IMR-90 (cell line): ENCODE results near the gene SMG5. TPM values are rescaled to one million over a fixed set of nuclear protein-coding genes. Genes with fewer than 3 reads are reported as not detected.

Experiments used
- ATAC-seq: fragments of 200-7000 bp; cut with Tn5 transposase; 2 replicates; pipeline ENCODE4 v1.9.1; 2020; ENCODE audit warnings: low read depth, mild to moderate bottlenecking, moderate library complexity
- BruUV-seq: library from RNA; stranded (reverse); fragments of 400-500 nt; replicated peaks from 2 replicates; lab custom pipeline; 2021; lab: Mats Ljungman, UMichigan
- CTCF ChIA-PET: fragments of 300-600 bp; formaldehyde crosslinking; extraction: SDS; loops from one replicate; lab custom pipeline; 2021; ENCODE audit warnings: antibody characterized with exemption; lab: Yijun Ruan, JAX
- POLR2A ChIA-PET: fragments of 300-600 bp; sonication (Branson Sonifier 250); formaldehyde crosslinking; loops from one replicate; lab custom pipeline; 2022; ENCODE audit warnings: antibody characterized with exemption; ENCODE audit not compliant: unreplicated experiment; lab: Charles Lee
- DNase-seq: peaks from one replicate; pipeline ENCODE4 v3.0.0; 2013
- H2AFZ ChIP-seq: replicated peaks from 2 replicates; pipeline ENCODE3; 2013; ENCODE audit warnings: low read length, mild to moderate bottlenecking; ENCODE audit not compliant: poor library complexity
- H2AK5ac ChIP-seq: 2 replicates; pipeline ENCODE4 v1.6.1; 2013; ENCODE audit warnings: low read depth, low read length, inconsistent platforms
- H2AK9ac ChIP-seq: replicated peaks from 2 replicates; pipeline ENCODE3; 2013; ENCODE audit warnings: mild to moderate bottlenecking, low read depth, low read length, moderate library complexity; ENCODE audit not compliant: poor library complexity
- H2BK120ac ChIP-seq: 2 replicates; pipeline ENCODE4 v1.6.1; 2013; ENCODE audit warnings: low read depth, low read length, inconsistent platforms
- H2BK15ac ChIP-seq: 3 replicates; pipeline ENCODE4 v1.6.1; 2013; ENCODE audit warnings: low read depth, low read length, inconsistent platforms
- H2BK20ac ChIP-seq: 2 replicates; pipeline ENCODE4 v1.6.1; 2013; ENCODE audit warnings: low read depth, mild to moderate bottlenecking, inconsistent platforms, low read length, moderate library complexity
- H2BK5ac ChIP-seq: 2 replicates; pipeline ENCODE4 v1.6.1; 2013; ENCODE audit warnings: mild to moderate bottlenecking, low read depth, low read length, inconsistent platforms; ENCODE audit not compliant: poor library complexity, severe bottlenecking
- H3K14ac ChIP-seq: replicated peaks from 2 replicates; pipeline ENCODE4 v1.6.1; 2013; ENCODE audit warnings: low read depth, low read length, inconsistent platforms
- H3K18ac ChIP-seq: 2 replicates; pipeline ENCODE4 v1.6.1; 2013; ENCODE audit warnings: low read depth, low read length, control low read depth
- H3K23ac ChIP-seq: 2 replicates; pipeline ENCODE4 v1.6.1; 2013; ENCODE audit warnings: low read depth, low read length, inconsistent platforms
- H3K27ac ChIP-seq: 2 replicates; pipeline ENCODE4 v1.5.1; 2013; ENCODE audit warnings: mild to moderate bottlenecking, control low read depth, low read length; ENCODE audit not compliant: insufficient read depth
- H3K27me3 ChIP-seq: 2 replicates; pipeline ENCODE4 v1.6.1; 2013; ENCODE audit warnings: low read length; ENCODE audit not compliant: control insufficient read depth, insufficient read depth
- H3K36me3 ChIP-seq: 2 replicates; pipeline ENCODE4 v1.6.1; 2013; ENCODE audit warnings: low read length, mixed read lengths; ENCODE audit not compliant: control insufficient read depth, insufficient read depth
- H3K4ac ChIP-seq: 2 replicates; pipeline ENCODE4 v1.6.1; 2013; ENCODE audit warnings: low read depth, low read length, inconsistent platforms
- H3K4me1 ChIP-seq: 2 replicates; pipeline ENCODE4 v1.6.1; 2013; ENCODE audit warnings: low read length, mixed read lengths; ENCODE audit not compliant: control insufficient read depth, insufficient read depth
- H3K4me2 ChIP-seq: 2 replicates; pipeline ENCODE4 v1.6.1; 2013; ENCODE audit warnings: low read depth, mild to moderate bottlenecking, control low read depth, low read length, moderate library complexity
- H3K4me3 ChIP-seq: 2 replicates; pipeline ENCODE4 v1.5.1; 2013; ENCODE audit warnings: low read depth, mild to moderate bottlenecking, control low read depth, low read length, moderate library complexity; ENCODE audit not compliant: insufficient read depth
- H3K56ac ChIP-seq: 2 replicates; pipeline ENCODE4 v1.6.1; 2013; ENCODE audit warnings: low read length, inconsistent platforms; ENCODE audit not compliant: insufficient read depth; ENCODE audit errors: extremely low read depth
- H3K79me1 ChIP-seq, 2 experiments: 2 replicates each; pipeline ENCODE4 v1.6.1; 2013; ENCODE audit warnings: low read length in 2 of 2, inconsistent platforms in 1 of 2, low read depth in 1 of 2
- H3K9ac ChIP-seq: 2 replicates; pipeline ENCODE4 v1.6.1; 2013; ENCODE audit warnings: low read depth, low read length, control low read depth
- H3K9me1 ChIP-seq: 2 replicates; pipeline ENCODE4 v1.6.1; 2013; ENCODE audit warnings: low read length, inconsistent platforms; ENCODE audit not compliant: insufficient read depth
- H3K9me3 ChIP-seq: 2 replicates; pipeline ENCODE4 v1.6.1; 2013; ENCODE audit warnings: low read length; ENCODE audit not compliant: control insufficient read depth, insufficient read depth
- H4K20me1 ChIP-seq: 2 replicates; pipeline ENCODE4 v1.6.1; 2013; ENCODE audit warnings: low read length, inconsistent platforms; ENCODE audit not compliant: insufficient read depth
- H4K5ac ChIP-seq: 2 replicates; pipeline ENCODE4 v1.6.1; 2013; ENCODE audit warnings: mild to moderate bottlenecking, low read depth, low read length, control low read depth
- H4K8ac ChIP-seq, 2 experiments: 2 replicates each; pipeline ENCODE4 v1.6.1; 2013; ENCODE audit warnings: low read depth in 2 of 2, low read length in 2 of 2, control low read depth in 1 of 2, inconsistent platforms in 1 of 2
- H4K91ac ChIP-seq: 2 replicates; pipeline ENCODE4 v1.6.1; 2013; ENCODE audit warnings: low read depth, low read length, inconsistent platforms; ENCODE audit not compliant: insufficient read depth
- MAZ ChIP-seq: IDR thresholded peaks from 2 replicates; pipeline ENCODE4 v1.6.1; 2012; ENCODE audit warnings: low read depth, mild to moderate bottlenecking, low read length, improper control_type of control experiment, moderate library complexity, borderline replicate concordance
- MXI1 ChIP-seq: IDR thresholded peaks from 2 replicates; pipeline ENCODE4 v1.6.1; 2012; ENCODE audit warnings: low read depth, mild to moderate bottlenecking, low read length, moderate library complexity, borderline replicate concordance
- WGBS, 2 experiments: methylation state at CpG; one replicate each; pipeline versions ENCODE4 v1.1.5 to v1.1.7; 2013; ENCODE audit warnings: missing lambda C conversion rate in 2 of 2; ENCODE audit not compliant: insufficient read length in 1 of 2; ENCODE audit errors: extremely low coverage in 2 of 2; 5-methylcytosine and 5-hydroxymethylcytosine counted together
- dilution Hi-C: fragments of 300-500 bp; cut with HindIII; formaldehyde crosslinking; loops from one replicate; pipeline ENCODE4 v1.14.3; 2018; ENCODE audit warnings: low sequenced_read_pairs; ENCODE audit not compliant: unreplicated experiment
- in situ Hi-C: fragments of 300-500 bp; cut with MboI; formaldehyde crosslinking; loops from 3 replicates; pipeline ENCODE4 v1.14.3; 2019; ENCODE audit warnings: low sequenced_read_pairs, inconsistent platforms, mixed read lengths
- intact Hi-C: fragments of 100-400 bp; cut with micrococcal nuclease; formaldehyde crosslinking; loops from 2 replicates; pipeline ENCODE4 v1.10.0; 2022
- polyA plus RNA-seq, 3 experiments: library from polyadenylated mRNA; depleted of rRNA; stranded (reverse); fragments of >200 nt; gene quantifications; 2 replicates each; pipeline ENCODE4 v1.2.3, GENCODE V29; 2012; ENCODE audit warnings: low replicate concordance in 1 of 3
- total RNA-seq: library from RNA; depleted of rRNA; stranded (reverse); fragments of >200 nt; gene quantifications from 2 replicates; pipeline ENCODE4 v1.2.3, GENCODE V29; 2012

Gene SMG5
- total and polyA plus RNA-seq, 2 of the 4 experiments (the other 2 are of a cell fraction): 34.7 to 37.3 TPM

- H3K56ac ChIP-seq: no peak overlapping the region
- no peaks in the 10 kb centered on the region for H3K9me3 ChIP-seq
- H3K4ac ChIP-seq: no peak overlapping the region
- no peak overlapping the region for H3K14ac ChIP-seq
- H2BK5ac ChIP-seq: no peak overlapping the region
- no peak overlapping the region for H2BK120ac ChIP-seq
- no peak overlapping the region for H3K9ac ChIP-seq
- ATAC-seq (no peak), DNase-seq (no peak)
- H3K36me3 ChIP-seq: peaks cover 37% of the 10 kb centered on the region
- H3K27me3 ChIP-seq: no peaks in the 10 kb centered on the region
- H4K91ac ChIP-seq: no peak overlapping the region
- 93% methylated on average over 2 of the region's 5 CpGs; no CpG with 5 or more reads in 1 of the 2 experiments for WGBS, 2 experiments
- no peak overlapping the region for H2AFZ ChIP-seq
- H2BK20ac ChIP-seq: no peak overlapping the region
- TF ChIP-seq MXI1 (no peak), MAZ (no peak)
- peaks cover 11% of the 10 kb centered on the region; the same call in 1 of the 2 replicates for H3K9me1 ChIP-seq
- H3K18ac ChIP-seq: no peak overlapping the region
- intact Hi-C loops (no loop called here), dilution Hi-C loops (no loop called here), in situ Hi-C loops (no loop called here)
- no peak overlapping the region for H4K8ac ChIP-seq
- H3K27ac ChIP-seq: no peak overlapping the region
- no peak overlapping the region for H2AK9ac ChIP-seq
- no peak overlapping the region for H3K4me3 ChIP-seq
- peaks cover 7% of the 10 kb centered on the region; the same call in 1 of the 2 replicates for H4K20me1 ChIP-seq
- H3K79me1 ChIP-seq: peaks cover 0 to 6% of the 10 kb centered on the region in 2 experiments; a peak in 2 of 4 replicates
- H3K4me2 ChIP-seq: no peak overlapping the region
- H2BK15ac ChIP-seq: no peak overlapping the region
- H3K23ac ChIP-seq: no peak overlapping the region
- POLR2A ChIA-PET: no interaction called here
- H3K4me1 ChIP-seq: peaks cover 6% of the 10 kb centered on the region
- no peak overlapping the region for H4K5ac ChIP-seq
- CTCF ChIA-PET: no interaction called here
- BruUV-seq: no TSS peak
- H2AK5ac ChIP-seq: no peak overlapping the region
Observed at GRCh38 chr1:156238248-156238647, 44.4 kb downstream of the SMG5 start.
